Thoracic aorta (tissue), 2 donors: ENCODE data around the gene AHNAK. TPM values are rescaled to one million over a fixed set of nuclear protein-coding genes. Genes with fewer than 3 reads are reported as not detected.

Source experiments
- ATAC-seq: fragments of 150-250 bp; one replicate; pipeline ENCODE4 v1.8.0; 2017; ENCODE audit warnings: low read depth; ENCODE audit not compliant: insufficient number of reproducible peaks, low FRiP score
- DNase-seq: peaks from one replicate; pipeline ENCODE4 v3.0.0-alpha.2; 2020; ENCODE audit warnings: low spot score
- H3K27ac ChIP-seq, 2 donors: fragments of 200-600 bp; sonication (generic); 1 replicate in 1 of 2; 2 replicates in 1 of 2; pipeline ENCODE4 v1.5.1; 2016; ENCODE audit warnings: mild to moderate bottlenecking in 2 of 2, moderate library complexity in 2 of 2
- H3K27me3 ChIP-seq: fragments of 200-600 bp; sonication (generic); replicated peaks from 2 replicates; pipeline ENCODE4 v1.6.0; 2016; ENCODE audit warnings: mild to moderate bottlenecking; ENCODE audit not compliant: insufficient read depth
- H3K36me3 ChIP-seq: fragments of 200-600 bp; sonication (generic); one replicate; pipeline ENCODE4 v1.5.1; 2016
- H3K4me1 ChIP-seq, 2 donors: fragments of 200-600 bp; sonication (generic); 1 replicate in 1 of 2; 2 replicates in 1 of 2; pipeline versions ENCODE4 v1.5.1 to v1.6.0; 2016; ENCODE audit warnings: low read depth in 2 of 2, mild to moderate bottlenecking in 1 of 2; ENCODE audit not compliant: control insufficient read depth in 1 of 2
- H3K4me3 ChIP-seq: fragments of 200-600 bp; sonication (generic); 2 replicates; pipeline ENCODE4 v1.5.1; 2016; ENCODE audit warnings: mild to moderate bottlenecking
- H3K9me3 ChIP-seq: fragments of 200-600 bp; sonication (generic); 2 replicates; pipeline ENCODE4 v1.5.1; 2016
- total RNA-seq, 2 donors: library from RNA; depleted of rRNA; stranded (reverse); fragments of >200 nt; gene quantifications; one replicate each; pipeline versions ENCODE4 v1.1.0 to v1.2.3, GENCODE V29; 2016
- TF ChIP-seq, protein P1 (sequence below): fragments of 200-600 bp; sonication (generic); IDR thresholded peaks from one replicate; pipeline ENCODE4 v1.5.1; 2019; ENCODE audit warnings: antibody characterized with exemption

AHNAK gene, protein sequence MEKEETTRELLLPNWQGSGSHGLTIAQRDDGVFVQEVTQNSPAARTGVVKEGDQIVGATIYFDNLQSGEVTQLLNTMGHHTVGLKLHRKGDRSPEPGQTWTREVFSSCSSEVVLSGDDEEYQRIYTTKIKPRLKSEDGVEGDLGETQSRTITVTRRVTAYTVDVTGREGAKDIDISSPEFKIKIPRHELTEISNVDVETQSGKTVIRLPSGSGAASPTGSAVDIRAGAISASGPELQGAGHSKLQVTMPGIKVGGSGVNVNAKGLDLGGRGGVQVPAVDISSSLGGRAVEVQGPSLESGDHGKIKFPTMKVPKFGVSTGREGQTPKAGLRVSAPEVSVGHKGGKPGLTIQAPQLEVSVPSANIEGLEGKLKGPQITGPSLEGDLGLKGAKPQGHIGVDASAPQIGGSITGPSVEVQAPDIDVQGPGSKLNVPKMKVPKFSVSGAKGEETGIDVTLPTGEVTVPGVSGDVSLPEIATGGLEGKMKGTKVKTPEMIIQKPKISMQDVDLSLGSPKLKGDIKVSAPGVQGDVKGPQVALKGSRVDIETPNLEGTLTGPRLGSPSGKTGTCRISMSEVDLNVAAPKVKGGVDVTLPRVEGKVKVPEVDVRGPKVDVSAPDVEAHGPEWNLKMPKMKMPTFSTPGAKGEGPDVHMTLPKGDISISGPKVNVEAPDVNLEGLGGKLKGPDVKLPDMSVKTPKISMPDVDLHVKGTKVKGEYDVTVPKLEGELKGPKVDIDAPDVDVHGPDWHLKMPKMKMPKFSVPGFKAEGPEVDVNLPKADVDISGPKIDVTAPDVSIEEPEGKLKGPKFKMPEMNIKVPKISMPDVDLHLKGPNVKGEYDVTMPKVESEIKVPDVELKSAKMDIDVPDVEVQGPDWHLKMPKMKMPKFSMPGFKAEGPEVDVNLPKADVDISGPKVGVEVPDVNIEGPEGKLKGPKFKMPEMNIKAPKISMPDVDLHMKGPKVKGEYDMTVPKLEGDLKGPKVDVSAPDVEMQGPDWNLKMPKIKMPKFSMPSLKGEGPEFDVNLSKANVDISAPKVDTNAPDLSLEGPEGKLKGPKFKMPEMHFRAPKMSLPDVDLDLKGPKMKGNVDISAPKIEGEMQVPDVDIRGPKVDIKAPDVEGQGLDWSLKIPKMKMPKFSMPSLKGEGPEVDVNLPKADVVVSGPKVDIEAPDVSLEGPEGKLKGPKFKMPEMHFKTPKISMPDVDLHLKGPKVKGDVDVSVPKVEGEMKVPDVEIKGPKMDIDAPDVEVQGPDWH (N-terminal part only)
- total RNA-seq: 1,000 to 10,000 TPM; 1,009 to 1,046 TPM

DNA sequence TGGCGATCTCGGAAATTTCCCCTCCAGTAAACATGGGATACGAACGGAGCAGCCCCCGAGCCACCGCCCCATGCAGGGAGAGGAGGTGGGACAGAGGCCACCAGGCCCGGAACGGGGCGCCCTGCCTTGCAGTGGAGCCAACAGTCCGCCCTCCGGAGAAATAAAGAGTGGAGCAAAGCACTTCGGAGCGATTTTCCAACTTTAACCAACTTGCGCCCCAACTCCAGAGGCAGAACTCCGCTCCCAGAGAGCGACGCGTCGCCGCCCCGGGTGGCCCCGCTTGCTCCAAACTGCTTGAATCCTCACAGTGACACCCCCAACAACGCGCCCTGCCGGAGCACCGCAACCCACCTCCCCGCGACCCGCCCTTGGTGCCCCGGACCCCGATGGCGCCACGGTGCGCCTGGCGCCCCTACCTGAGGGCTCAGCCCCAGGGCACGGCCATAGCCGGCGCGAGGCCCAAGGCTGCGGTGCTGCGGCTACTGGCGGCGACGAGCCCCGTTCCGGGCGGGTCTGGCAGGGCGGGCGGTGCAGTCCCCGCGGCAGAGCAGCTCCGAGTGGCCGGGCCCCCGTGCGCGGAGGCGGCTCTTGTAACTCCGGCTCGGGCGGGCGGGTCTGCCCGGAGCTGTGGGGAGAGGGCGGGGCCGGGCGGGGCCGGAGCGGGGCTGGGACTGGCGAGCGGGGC is at the start of gene AHNAK:
AHNAK (minus strand) TSS at position 563 of the 685 bp plus-strand sequence. CDS start 10,708 bp downstream, outside the sequence.
- DNase-seq (no peak), ATAC-seq (peak; percentile 67)
- TF ChIP-seq, protein P1, sequence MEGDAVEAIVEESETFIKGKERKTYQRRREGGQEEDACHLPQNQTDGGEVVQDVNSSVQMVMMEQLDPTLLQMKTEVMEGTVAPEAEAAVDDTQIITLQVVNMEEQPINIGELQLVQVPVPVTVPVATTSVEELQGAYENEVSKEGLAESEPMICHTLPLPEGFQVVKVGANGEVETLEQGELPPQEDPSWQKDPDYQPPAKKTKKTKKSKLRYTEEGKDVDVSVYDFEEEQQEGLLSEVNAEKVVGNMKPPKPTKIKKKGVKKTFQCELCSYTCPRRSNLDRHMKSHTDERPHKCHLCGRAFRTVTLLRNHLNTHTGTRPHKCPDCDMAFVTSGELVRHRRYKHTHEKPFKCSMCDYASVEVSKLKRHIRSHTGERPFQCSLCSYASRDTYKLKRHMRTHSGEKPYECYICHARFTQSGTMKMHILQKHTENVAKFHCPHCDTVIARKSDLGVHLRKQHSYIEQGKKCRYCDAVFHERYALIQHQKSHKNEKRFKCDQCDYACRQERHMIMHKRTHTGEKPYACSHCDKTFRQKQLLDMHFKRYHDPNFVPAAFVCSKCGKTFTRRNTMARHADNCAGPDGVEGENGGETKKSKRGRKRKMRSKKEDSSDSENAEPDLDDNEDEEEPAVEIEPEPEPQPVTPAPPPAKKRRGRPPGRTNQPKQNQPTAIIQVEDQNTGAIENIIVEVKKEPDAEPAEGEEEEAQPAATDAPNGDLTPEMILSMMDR: no peak
- Histone ChIP-seq H3K4me1 (peaks cover 41 to 67% of the 10 kb centered on the region in 2 donors), H3K4me3 (peak within 1 kb of the TSS; percentile 91), H3K9me3 (no peaks in the 10 kb centered on the region), H3K27me3 (no peaks in the 10 kb centered on the region), H3K36me3 (no peaks in the 10 kb centered on the region), H3K27ac (peak within 1 kb of the TSS; percentile 98)

DNA sequence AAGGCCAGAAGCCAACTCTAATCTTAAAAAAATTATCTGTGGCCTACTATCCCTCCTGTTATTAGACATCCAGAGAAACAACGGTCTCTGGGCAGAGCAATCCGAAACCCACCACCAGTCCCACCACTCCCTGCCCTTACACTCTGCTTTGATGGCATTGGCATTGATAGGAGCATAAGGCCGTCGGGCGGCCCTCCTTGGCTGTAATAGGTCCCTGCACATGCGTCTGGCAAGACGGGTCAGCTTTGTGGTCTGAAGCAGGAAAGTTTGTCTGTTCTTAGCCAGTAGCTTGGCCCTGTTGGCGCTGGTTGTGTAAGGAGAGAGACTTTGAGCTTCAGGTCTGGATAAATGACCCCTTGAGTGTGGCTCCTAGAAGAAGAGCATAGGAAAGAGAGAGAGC is 48.5 kb upstream of the AHNAK start:
- H3K27me3 ChIP-seq: no peaks in the 10 kb centered on the region

DNA sequence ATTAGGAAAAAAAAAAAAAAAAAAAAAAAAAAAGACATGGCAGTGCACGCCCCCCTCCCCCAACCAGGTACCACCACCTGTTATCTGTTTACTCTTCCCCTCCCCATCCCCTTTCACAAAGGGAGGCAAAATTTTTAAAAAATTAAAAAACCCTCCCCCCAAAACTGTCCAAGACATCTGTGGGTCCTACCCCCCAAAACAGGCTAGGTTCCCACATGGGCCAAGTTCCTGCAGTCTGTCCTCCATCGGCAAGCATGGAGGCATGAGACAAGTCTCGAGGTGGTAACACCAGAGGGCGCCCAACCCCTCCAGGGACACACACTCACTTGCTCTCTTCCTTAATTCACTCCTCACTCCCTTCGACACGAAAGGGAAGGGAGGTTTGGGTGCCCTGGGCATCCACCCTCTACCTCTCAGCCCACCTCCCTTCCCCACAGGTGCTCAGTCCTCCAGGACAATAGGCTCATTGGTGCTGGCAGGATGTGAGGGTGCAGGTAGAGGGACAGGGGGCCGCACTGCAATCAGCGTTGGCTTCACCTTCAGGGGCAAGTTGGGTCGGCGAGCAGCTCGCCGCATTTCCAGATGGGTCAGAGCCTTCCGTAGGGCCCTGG is 46.9 kb upstream of the AHNAK start:
- H3K27me3 ChIP-seq: no peaks in the 10 kb centered on the region
- H3K36me3 ChIP-seq: peaks cover 52% of the 10 kb centered on the region
- peaks cover 12 to 32% of the 10 kb centered on the region in 2 donors for H3K4me1 ChIP-seq
- no peaks in the 10 kb centered on the region for H3K9me3 ChIP-seq
- no peak overlapping the region for H3K4me3 ChIP-seq
- TF ChIP-seq, protein P1: peak; percentile 36
- peak overlapping the region in 1 of 2 donors; percentile 96 for H3K27ac ChIP-seq
- ATAC-seq (no peak), DNase-seq (no peak)

More for the DNA sequence above, 48.5 kb upstream of the AHNAK start:
- no peak overlapping the region for H3K4me3 ChIP-seq
- no peak for DNase-seq
- peaks cover 50% of the 10 kb centered on the region for H3K36me3 ChIP-seq
- peaks cover 27 to 42% of the 10 kb centered on the region in 2 donors for H3K4me1 ChIP-seq
- no peaks in the 10 kb centered on the region for H3K9me3 ChIP-seq
- no peak for ATAC-seq
- TF ChIP-seq, protein P1: no peak
- H3K27ac ChIP-seq: no peak overlapping the region

DNA sequence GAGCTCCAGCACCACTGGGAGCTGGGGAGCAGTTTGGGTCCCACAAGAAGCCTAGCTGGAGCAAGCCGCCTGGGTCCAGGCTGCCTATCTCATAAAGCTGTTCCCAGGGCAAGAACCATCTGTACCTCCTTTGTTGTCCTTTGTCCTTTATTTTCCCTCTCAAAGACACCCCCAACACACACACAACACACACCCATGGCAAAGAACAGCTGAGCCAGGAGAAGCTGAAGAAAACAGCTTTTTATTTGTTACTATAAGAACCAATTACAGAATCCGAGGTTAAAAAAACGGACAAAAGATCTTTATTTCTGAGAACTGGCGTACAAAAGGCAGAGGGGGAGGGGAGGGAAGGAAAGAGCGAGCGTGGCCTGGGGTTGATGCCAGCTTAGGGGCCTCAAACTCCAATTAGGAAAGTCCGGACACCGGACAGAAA is 46.4 kb upstream of the AHNAK start:
- peaks cover 49% of the 10 kb centered on the region for H3K36me3 ChIP-seq
- H3K27ac ChIP-seq: peak overlapping the region; percentile 89 to 96
- DNase-seq: no peak
- H3K27me3 ChIP-seq: no peaks in the 10 kb centered on the region
- H3K4me1 ChIP-seq: peaks cover 12 to 27% of the 10 kb centered on the region in 2 donors
- TF ChIP-seq, protein P1: no peak
- no peak for ATAC-seq
- no peaks in the 10 kb centered on the region for H3K9me3 ChIP-seq
- no peak overlapping the region for H3K4me3 ChIP-seq
